Measurements from ENCODE around the gene SRPX. TPM values are rescaled to one million over a fixed set of nuclear protein-coding genes. Genes with fewer than 3 reads are reported as not detected.

Gene SRPX
- total and polyA plus RNA-seq, 10 of the 15 experiments (the other 5 are each of a cell fraction or from before 2014, with no cell fraction given), result 0.05 to 0.79 (median 0.23) TPM; not detected in 1

DNA sequence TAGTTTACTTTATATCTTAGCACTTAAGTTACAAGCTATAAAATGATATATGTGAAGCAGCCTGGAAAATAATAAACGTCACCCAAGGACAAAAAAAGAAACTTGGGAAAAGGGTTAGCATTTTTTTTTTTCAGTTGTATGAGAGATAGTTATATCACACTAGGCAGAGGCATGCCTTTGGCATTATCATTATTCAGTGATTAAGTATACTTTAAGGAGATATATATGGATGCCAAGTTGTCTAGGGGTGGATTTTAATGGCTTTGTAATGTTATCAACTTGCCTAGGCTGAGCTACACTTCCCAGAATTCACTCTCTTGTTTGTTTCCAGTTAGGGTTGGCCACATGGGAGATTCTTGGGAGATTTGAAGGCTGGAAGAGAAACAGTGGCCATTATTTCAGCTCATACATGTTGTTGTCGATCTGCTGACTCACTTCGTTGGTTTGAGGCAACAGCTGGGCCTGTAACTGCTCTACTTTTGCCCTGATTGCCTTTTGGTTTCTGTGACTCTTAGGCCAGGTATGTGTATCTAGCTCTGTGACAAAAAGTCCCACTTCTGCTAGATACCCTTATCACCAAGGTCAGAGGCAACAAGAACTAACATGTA lies 11.5 kb upstream of the SRPX start:
- no peaks in the 10 kb centered on the region for H4K20me1 ChIP-seq (ENCODE audit: control insufficient read depth, insufficient read depth)
- CTCF ChIA-PET, result interaction anchor here (0.6 to 0.7 kb wide), 2 partner anchors 348 to 844 kb away, joined by 3 read pairs; no protein-coding TSS in a partner anchor
- in situ Hi-C loops (cut with MboI) (no loop called here), intact Hi-C loops (cut with micrococcal nuclease; ENCODE audit: unreplicated experiment) (no loop called here)
- no peak overlapping the region for H3K4me2 ChIP-seq (ENCODE audit: control insufficient read depth, insufficient read depth)
- TF ChIP-seq ZNF207 (IDR thresholded peaks at IDR 0.05; ENCODE audit: borderline replicate concordance) (no peak), RCOR1 (conservative IDR thresholded peaks at IDR 0.05; ENCODE audit: low read depth, low read length) (no peak), MEF2B (IDR thresholded peaks at IDR 0.05; ENCODE audit: partially characterized antibody, poor library complexity, severe bottlenecking) (no peak), CBX5 (IDR thresholded peaks at IDR 0.05; ENCODE audit: low read depth) (no peak)
- BruUV-seq (replicated peaks), result no TSS peak
- no peak overlapping the region for H3K9ac ChIP-seq (ENCODE audit: control insufficient read depth, insufficient read depth, low read length)
- FAIRE-seq (no peak), DNase-seq (ENCODE audit: low read depth, low spot score) (no peak), ATAC-seq (no peak)
- H3K4me3 ChIP-seq, result no peak overlapping the region
- no peaks in the 10 kb centered on the region for H3K36me3 ChIP-seq (ENCODE audit: control insufficient read depth in 2 of 2, insufficient read depth in 2 of 2, low read length in 1 of 2)
- no peak overlapping the region for H3K27ac ChIP-seq (ENCODE audit: control insufficient read depth, insufficient read depth)
- RAD21 ChIA-PET (ENCODE audit: unreplicated experiment), result no interaction called here
- no peaks in the 10 kb centered on the region for H3K4me1 ChIP-seq (ENCODE audit: control insufficient read depth, insufficient read depth, low read length)
- H3K79me2 ChIP-seq (ENCODE audit: control insufficient read depth, insufficient read depth, low read length), result no peaks in the 10 kb centered on the region
- SMC1A ChIA-PET (ENCODE audit: uncharacterized antibody, unreplicated experiment), result interaction anchor here (0.6 kb wide), 1 partner anchor 99 kb away, joined by 3 read pairs; no protein-coding TSS in a partner anchor
- WGBS (ENCODE audit: insufficient coverage, insufficient replicate concordance, low lambda C conversion rate, missing lambda C conversion rate), result 15% methylated on average over 3 of the region's 3 CpGs
- H3K9me3 ChIP-seq (replicated peaks; ENCODE audit: control insufficient read depth, insufficient read depth, low read length), result no peaks in the 10 kb centered on the region
- no peaks in the 10 kb centered on the region for H3K27me3 ChIP-seq (replicated peaks in 1 of 2; ENCODE audit: control insufficient read depth in 2 of 2, insufficient read depth in 2 of 2, low read length in 1 of 2)
- H2AFZ ChIP-seq (ENCODE audit: control insufficient read depth, low read depth, low read length), result no peak overlapping the region
- POLR2A ChIA-PET, result no interaction called here

DNA sequence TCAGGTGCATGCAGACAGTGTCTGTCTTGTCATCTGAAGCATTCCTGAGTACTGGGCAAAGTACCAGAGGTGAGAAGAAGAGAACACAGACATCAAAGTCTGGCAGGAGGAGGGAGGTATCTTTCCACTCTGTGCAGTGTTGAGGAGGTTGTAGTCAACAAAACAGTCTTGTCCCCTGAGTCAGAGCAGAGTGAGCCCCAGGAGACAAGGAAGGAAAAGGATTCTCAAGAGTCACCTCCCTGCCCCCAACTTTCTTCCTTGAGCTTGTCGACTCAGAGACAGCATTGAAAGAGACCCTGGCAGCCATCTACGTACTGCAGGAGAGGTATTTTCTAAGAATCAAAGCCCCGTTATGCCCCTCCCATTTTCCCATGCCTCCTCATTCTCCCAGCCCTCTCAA lies 4.4 kb upstream of the SRPX start:
- H3K27ac ChIP-seq (ENCODE audit: control insufficient read depth, insufficient read depth), result no peak overlapping the region
- no peaks in the 10 kb centered on the region for H3K9me3 ChIP-seq (replicated peaks; ENCODE audit: control insufficient read depth, insufficient read depth, low read length)
- SMC1A ChIA-PET (ENCODE audit: uncharacterized antibody, unreplicated experiment), result no interaction called here
- POLR2A ChIA-PET, result no interaction called here
- FAIRE-seq (no peak), ATAC-seq (no peak), DNase-seq (ENCODE audit: low read depth, low spot score) (no peak)
- no TSS peak for BruUV-seq (replicated peaks)
- peaks cover 0 to 4% of the 10 kb centered on the region in 2 experiments; a peak in 2 of 4 replicates for H3K27me3 ChIP-seq (replicated peaks in 1 of 2; ENCODE audit: control insufficient read depth in 2 of 2, insufficient read depth in 2 of 2, low read length in 1 of 2)
- H3K4me1 ChIP-seq (ENCODE audit: control insufficient read depth, insufficient read depth, low read length), result no peaks in the 10 kb centered on the region
- H3K4me2 ChIP-seq (ENCODE audit: control insufficient read depth, insufficient read depth), result no peak overlapping the region
- no peak overlapping the region for H2AFZ ChIP-seq (ENCODE audit: control insufficient read depth, low read depth, low read length)
- in situ Hi-C loops (cut with MboI) (no loop called here), intact Hi-C loops (cut with micrococcal nuclease; ENCODE audit: unreplicated experiment) (no loop called here)
- CTCF ChIA-PET, result no interaction called here
- no peak overlapping the region for H3K4me3 ChIP-seq
- no peaks in the 10 kb centered on the region for H3K36me3 ChIP-seq (ENCODE audit: control insufficient read depth in 2 of 2, insufficient read depth in 2 of 2, low read length in 1 of 2)
- H4K20me1 ChIP-seq (ENCODE audit: control insufficient read depth, insufficient read depth), result no peaks in the 10 kb centered on the region
- RAD21 ChIA-PET (ENCODE audit: unreplicated experiment), result no interaction called here
- no peaks in the 10 kb centered on the region for H3K79me2 ChIP-seq (ENCODE audit: control insufficient read depth, insufficient read depth, low read length)
- WGBS (ENCODE audit: insufficient coverage, insufficient replicate concordance, low lambda C conversion rate, missing lambda C conversion rate), result 0% methylated on average over 3 of the region's 3 CpGs
- no peak overlapping the region for H3K9ac ChIP-seq (ENCODE audit: control insufficient read depth, insufficient read depth, low read length)
- TF ChIP-seq, protein P1, sequence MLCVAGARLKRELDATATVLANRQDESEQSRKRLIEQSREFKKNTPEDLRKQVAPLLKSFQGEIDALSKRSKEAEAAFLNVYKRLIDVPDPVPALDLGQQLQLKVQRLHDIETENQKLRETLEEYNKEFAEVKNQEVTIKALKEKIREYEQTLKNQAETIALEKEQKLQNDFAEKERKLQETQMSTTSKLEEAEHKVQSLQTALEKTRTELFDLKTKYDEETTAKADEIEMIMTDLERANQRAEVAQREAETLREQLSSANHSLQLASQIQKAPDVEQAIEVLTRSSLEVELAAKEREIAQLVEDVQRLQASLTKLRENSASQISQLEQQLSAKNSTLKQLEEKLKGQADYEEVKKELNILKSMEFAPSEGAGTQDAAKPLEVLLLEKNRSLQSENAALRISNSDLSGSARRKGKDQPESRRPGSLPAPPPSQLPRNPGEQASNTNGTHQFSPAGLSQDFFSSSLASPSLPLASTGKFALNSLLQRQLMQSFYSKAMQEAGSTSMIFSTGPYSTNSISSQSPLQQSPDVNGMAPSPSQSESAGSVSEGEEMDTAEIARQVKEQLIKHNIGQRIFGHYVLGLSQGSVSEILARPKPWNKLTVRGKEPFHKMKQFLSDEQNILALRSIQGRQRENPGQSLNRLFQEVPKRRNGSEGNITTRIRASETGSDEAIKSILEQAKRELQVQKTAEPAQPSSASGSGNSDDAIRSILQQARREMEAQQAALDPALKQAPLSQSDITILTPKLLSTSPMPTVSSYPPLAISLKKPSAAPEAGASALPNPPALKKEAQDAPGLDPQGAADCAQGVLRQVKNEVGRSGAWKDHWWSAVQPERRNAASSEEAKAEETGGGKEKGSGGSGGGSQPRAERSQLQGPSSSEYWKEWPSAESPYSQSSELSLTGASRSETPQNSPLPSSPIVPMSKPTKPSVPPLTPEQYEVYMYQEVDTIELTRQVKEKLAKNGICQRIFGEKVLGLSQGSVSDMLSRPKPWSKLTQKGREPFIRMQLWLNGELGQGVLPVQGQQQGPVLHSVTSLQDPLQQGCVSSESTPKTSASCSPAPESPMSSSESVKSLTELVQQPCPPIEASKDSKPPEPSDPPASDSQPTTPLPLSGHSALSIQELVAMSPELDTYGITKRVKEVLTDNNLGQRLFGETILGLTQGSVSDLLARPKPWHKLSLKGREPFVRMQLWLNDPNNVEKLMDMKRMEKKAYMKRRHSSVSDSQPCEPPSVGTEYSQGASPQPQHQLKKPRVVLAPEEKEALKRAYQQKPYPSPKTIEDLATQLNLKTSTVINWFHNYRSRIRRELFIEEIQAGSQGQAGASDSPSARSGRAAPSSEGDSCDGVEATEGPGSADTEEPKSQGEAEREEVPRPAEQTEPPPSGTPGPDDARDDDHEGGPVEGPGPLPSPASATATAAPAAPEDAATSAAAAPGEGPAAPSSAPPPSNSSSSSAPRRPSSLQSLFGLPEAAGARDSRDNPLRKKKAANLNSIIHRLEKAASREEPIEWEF (IDR thresholded peaks at IDR 0.05; ENCODE audit: insufficient replicate concordance, low read depth, low read length), result no peak
- TF ChIP-seq JUNB (IDR thresholded peaks at IDR 0.05) (no peak), ZNF24 (IDR thresholded peaks at IDR 0.05) (no peak), MTA2 (IDR thresholded peaks at IDR 0.05; ENCODE audit: low read depth) (no peak), LARP7 (IDR thresholded peaks at IDR 0.05) (no peak), CHD4 (IDR thresholded peaks at IDR 0.05) (no peak), DPF2 (IDR thresholded peaks at IDR 0.05) (no peak), RUNX3 (IDR thresholded peaks at IDR 0.05; ENCODE audit: low read length) (no peak)
- TF ChIP-seq, protein P2, sequence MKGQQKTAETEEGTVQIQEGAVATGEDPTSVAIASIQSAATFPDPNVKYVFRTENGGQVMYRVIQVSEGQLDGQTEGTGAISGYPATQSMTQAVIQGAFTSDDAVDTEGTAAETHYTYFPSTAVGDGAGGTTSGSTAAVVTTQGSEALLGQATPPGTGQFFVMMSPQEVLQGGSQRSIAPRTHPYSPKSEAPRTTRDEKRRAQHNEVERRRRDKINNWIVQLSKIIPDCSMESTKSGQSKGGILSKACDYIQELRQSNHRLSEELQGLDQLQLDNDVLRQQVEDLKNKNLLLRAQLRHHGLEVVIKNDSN (IDR thresholded peaks at IDR 0.05; ENCODE audit: borderline replicate concordance, extremely low read length, insufficient read depth, low read depth, low read length), result no peak

Measured in GM12878 (cell line).